ENCODE results near the gene EGLN1.
A peak's percentile ranks its signal among the peaks of the same experiment; 100 is the strongest.

The EGLN1 gene

DNA sequence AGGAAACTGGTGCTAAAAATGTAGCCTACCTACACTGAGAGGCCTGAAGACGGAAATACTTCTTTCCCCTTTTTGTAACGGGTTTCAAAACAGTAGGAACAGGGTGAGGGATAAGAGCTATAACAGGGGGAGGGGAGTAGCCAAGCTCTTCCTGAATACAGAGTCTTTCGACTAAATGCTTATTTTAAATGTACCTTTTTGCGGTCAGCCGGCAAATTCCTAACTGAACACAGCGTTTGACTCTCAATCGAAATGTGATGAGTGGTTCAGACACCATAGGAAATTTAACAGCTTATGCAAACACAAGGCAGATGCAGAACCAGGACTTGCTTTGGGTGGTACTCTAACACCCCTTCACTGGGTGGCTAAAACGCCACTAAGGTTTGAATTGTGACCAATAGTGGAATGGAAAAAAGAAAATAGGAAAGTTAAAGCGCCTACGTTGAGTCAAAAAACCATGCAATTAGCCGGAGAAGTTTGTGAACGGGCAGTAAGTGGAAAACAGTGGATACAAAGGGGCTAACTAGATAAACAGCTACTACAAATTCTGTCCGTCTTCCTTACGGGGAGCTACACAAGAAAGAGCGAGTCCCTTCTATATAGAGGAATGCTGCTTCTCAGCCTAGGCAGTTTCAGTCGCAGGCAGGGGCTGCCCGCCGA, 1.7 kb downstream of the EGLN1 start:
- TF ChIP-seq, protein P1, sequence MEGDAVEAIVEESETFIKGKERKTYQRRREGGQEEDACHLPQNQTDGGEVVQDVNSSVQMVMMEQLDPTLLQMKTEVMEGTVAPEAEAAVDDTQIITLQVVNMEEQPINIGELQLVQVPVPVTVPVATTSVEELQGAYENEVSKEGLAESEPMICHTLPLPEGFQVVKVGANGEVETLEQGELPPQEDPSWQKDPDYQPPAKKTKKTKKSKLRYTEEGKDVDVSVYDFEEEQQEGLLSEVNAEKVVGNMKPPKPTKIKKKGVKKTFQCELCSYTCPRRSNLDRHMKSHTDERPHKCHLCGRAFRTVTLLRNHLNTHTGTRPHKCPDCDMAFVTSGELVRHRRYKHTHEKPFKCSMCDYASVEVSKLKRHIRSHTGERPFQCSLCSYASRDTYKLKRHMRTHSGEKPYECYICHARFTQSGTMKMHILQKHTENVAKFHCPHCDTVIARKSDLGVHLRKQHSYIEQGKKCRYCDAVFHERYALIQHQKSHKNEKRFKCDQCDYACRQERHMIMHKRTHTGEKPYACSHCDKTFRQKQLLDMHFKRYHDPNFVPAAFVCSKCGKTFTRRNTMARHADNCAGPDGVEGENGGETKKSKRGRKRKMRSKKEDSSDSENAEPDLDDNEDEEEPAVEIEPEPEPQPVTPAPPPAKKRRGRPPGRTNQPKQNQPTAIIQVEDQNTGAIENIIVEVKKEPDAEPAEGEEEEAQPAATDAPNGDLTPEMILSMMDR (IDR thresholded peaks at IDR 0.05; ENCODE audit: low read depth, low read length): no peak
- DNase-seq (ENCODE audit: low read depth, low spot score): peak; percentile 49
- H3K4me3 ChIP-seq (ENCODE audit: low read depth, low read length): peak overlapping the region; percentile 87
- in situ Hi-C loops (cut with HindIII; ENCODE audit: low sequenced_read_pairs): no loop called here

DNA sequence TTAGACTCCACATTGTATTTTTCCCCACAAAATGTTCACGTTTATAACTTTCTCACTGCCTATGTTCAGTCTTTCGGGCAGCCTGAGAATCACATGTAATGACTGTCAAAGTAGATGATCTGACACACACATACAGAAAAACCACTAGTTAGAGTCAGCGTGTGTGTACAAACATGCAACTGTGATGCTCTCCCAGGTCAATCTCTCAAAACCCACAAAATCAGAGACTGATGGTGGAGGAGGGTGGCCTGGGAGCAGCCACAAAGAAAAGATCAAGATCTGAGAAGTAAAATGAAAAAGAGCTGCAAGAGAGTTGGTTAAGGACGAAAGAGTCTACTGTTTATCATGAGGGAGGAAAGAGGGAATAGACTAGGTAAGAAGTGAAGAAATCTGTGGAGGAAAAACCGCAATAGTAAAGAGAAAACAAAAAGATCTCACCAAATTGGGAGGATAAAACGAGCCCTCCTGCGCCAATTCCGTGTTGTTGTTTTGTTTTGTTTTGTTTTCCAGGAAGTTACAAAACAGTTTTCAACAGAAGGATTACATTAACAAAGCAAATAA, 2.3 kb downstream of the EGLN1 start:
- in situ Hi-C loops (cut with HindIII; ENCODE audit: low sequenced_read_pairs): no loop called here
- peak; percentile 22 for DNase-seq (ENCODE audit: low read depth, low spot score)
- TF ChIP-seq, protein P1 (IDR thresholded peaks at IDR 0.05; ENCODE audit: low read depth, low read length): no peak
- H3K4me3 ChIP-seq (ENCODE audit: low read depth, low read length): peak overlapping the region; percentile 87

DNA sequence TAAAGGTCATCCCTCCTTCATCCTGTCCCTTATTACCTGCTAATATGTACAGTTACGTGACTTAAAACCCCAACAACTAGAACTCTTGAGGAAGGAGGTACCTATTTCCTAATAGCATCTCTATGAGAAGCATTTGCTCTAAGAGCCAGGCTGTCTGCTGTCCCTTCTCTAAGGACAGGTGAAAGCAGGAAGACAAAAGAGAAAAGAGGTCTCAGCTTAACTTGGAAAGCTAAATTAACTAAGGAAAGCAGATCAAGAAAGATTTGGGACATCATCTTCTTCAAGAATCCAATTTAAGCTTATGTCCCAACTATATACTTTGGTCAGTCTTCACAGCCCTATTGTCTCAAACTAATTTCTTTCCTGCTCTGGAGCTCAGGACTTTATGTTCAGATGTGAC, 2.9 kb downstream of the EGLN1 start:
- TF ChIP-seq, protein P1 (IDR thresholded peaks at IDR 0.05; ENCODE audit: low read depth, low read length): no peak

DNA sequence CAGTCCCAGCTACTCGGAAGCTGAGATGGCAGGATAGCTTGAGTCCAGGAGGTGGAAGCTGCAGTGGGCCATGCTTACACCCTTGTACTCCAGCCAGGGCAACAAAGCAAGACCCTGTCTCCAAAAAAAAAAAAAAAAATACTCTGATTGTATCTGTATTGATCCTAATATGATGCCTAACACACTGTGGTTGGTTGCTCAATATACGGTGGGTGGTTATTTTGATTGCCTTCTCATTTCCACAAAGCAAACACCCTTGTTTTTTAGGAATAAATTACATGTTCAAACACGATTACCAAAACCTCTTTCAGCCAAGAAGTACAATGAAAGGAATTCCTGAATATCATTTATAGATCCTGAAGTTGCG, 3.4 kb downstream of the EGLN1 start:
- in situ Hi-C loops (cut with HindIII; ENCODE audit: low sequenced_read_pairs): no loop called here
- H3K4me3 ChIP-seq (ENCODE audit: low read depth, low read length): peak overlapping the region; percentile 87
- TF ChIP-seq, protein P1 (IDR thresholded peaks at IDR 0.05; ENCODE audit: low read depth, low read length): no peak

More for the DNA sequence above, 2.9 kb downstream of the EGLN1 start:
- in situ Hi-C loops (cut with HindIII; ENCODE audit: low sequenced_read_pairs): no loop called here
- DNase-seq (ENCODE audit: low read depth, low spot score): no peak
- peak overlapping the region; percentile 87 for H3K4me3 ChIP-seq (ENCODE audit: low read depth, low read length)

DNA sequence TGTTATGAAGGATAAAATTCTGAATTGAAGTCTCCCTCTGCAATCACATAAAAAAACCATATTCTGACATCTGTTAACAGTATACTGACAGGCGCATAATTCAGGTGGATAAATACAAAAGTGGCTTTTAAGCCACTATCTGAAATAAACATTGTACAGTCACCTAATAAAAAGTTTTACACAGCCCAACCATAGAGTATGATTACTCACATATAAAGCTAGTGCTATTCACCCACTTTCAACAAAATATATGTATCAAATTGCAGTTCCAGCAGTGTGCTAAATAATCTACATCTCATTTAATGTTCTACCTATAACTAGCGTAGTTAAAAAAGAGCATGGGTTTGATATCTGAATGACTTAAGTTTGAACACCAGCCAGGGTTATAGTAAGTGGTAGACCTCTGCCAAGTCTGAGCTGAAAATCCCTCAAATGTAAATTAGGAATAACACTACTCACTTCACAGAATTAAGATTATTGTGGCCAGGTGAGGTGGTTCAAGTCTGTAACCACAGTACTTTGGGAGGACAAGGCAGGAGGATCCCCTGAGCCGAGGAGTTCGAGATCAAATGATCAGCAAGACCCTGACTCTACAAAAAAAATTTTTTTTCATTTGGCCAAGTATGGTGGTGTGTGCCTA, 3.9 kb downstream of the EGLN1 start:
- in situ Hi-C loops (cut with HindIII; ENCODE audit: low sequenced_read_pairs): no loop called here
- peak overlapping the region; percentile 87 for H3K4me3 ChIP-seq (ENCODE audit: low read depth, low read length)
- TF ChIP-seq, protein P1 (IDR thresholded peaks at IDR 0.05; ENCODE audit: low read depth, low read length): no peak
- DNase-seq (ENCODE audit: low read depth, low spot score): no peak

More for the DNA sequence above, 3.4 kb downstream of the EGLN1 start:
- no peak for DNase-seq (ENCODE audit: low read depth, low spot score)

DNA sequence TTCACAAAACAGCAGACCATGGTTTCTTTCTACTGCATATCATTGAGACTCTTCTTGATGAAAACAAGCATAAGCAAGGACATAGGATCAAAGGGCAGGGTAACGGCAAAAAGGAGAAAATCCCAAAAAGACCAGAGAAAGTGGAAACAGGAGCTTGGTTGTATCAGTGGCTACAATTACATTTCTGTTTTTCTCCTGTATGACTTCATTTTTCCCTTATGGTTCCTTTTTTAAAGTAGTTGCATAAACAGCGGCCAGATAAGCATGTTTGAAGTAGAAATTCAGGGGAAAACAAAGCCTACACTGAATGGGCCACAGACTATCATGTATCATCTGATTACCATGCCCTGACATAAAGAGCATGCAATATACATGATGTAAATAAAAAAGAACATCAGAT, 4.6 kb downstream of the EGLN1 start:
- no peak overlapping the region for H3K4me3 ChIP-seq (ENCODE audit: low read depth, low read length)
- TF ChIP-seq, protein P1 (IDR thresholded peaks at IDR 0.05; ENCODE audit: low read depth, low read length): no peak

More for the DNA sequence above, 4.6 kb downstream of the EGLN1 start:
- in situ Hi-C loops (cut with HindIII; ENCODE audit: low sequenced_read_pairs): no loop called here
- DNase-seq (ENCODE audit: low read depth, low spot score): no peak
